ENCODE measurements around the gene LRP5.
"Not testable (repeated sequence)": the region's sequence is repeated elsewhere in the genome, so short reads cannot be mapped to it uniquely, and the experiment has no call there.

LRP5 gene

DNA sequence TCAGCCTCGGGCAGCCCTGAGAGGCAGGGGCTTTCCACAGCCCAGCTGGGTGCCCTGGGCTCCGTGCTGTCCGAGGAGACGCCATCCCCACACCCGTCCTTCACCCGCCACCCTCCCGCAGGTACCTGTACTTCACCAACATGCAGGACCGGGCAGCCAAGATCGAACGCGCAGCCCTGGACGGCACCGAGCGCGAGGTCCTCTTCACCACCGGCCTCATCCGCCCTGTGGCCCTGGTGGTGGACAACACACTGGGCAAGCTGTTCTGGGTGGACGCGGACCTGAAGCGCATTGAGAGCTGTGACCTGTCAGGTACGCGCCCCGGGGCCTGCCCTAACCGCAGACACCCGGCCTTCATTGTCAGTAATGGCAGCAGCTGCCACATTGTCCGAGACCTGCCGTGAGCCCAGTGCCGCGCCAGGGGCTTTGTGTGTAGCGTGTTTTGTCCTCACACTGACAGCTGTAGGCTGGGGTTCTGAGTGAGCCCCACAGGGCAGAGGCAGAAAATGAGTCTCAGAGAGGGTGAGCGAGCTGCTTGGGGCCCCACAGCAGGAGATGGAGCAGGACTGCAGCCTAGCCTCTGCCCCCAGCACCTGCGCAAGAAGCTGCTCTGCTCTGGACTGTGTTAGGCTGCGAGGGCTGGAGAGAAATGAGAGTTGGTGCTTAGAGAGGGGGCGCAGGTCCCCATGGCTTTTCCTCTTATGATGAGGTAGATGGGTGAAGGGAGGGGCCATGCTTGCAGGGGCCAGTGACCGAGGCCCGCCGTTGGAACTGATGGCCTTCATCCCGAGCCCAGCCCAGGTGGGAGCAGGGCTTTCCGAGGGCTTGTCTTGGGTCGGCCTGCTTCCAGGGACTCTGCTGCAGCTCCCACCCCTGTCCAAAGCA is 112.8 kb downstream of the LRP5 start:
- FAIRE-seq: no peak

DNA sequence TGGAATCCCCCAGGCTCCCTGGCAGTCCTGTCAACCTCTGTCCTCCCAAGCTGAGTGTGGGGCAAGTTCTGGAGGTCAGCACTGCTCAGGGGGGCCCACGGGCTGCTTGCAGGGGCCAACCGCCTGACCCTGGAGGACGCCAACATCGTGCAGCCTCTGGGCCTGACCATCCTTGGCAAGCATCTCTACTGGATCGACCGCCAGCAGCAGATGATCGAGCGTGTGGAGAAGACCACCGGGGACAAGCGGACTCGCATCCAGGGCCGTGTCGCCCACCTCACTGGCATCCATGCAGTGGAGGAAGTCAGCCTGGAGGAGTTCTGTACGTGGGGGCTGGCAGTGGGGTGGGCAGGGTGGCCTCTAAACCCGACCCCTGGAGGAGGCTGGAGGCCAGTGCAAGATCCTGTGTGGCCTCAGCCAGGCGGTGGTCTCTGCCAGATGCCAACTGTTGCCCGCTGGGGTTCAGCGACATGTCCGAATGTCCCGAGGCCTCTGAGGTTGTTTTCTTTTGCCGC is 113.5 kb downstream of the LRP5 start:
- FAIRE-seq: no peak

DNA sequence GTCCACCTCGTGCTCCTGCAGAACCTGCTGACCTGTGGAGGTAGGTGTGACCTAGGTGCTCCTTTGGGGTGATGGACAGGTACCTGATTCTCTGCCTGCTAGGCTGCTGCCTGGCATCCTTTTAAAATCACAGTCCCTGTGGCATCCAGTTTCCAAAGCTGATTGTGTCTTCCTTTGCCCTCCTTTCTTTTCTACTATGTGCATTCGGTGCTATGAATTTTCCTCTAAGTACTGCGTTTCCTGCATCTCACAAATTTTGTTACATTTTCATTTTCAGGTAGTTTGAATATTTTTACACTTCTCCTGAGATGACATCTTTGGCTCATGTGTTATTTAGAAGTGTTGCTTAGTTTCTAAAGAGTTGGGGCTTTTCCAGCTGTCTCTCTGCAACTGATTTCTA is 117.3 kb downstream of the LRP5 start:
- FAIRE-seq: no peak

DNA sequence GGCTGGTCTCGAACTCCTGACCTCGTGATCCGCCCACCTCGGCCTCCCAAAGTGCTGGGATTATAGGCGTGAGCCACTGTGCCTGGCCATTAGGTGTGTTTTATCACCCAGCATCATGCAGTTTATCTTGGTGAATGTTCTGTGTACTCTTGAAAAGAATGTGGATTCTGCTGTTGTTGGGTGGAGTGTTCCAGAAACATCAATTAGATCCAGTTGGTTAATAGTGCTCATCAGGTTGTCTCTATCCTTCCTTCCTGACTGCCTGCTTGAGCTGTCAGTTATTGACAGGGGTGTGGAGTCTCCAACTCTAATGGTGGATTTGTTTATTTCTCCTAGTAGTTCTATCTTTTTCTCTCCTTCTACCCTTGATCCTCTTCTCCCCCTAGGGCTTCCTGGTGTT is 118.0 kb downstream of the LRP5 start:
- FAIRE-seq: no peak

DNA sequence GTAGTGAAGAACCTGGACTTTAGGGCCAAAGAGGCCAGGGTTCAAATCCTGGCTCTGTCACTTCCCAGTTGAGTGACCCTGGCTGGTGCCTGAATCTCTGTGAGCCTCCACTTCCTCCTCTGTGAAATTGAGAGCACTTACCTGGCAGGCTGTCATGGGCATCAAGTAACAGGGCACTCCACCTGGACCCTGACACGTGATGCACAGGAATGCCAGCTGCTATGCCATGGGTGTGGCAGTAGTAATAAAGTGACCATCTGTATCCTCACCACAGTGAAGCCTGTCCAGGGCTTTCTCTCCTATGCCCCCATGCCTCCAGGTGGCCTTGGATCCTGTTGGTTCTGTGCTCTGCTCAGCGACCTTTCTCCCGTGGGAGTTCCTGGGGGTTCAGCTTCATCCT is 118.4 kb downstream of the LRP5 start:
- FAIRE-seq: no peak

DNA sequence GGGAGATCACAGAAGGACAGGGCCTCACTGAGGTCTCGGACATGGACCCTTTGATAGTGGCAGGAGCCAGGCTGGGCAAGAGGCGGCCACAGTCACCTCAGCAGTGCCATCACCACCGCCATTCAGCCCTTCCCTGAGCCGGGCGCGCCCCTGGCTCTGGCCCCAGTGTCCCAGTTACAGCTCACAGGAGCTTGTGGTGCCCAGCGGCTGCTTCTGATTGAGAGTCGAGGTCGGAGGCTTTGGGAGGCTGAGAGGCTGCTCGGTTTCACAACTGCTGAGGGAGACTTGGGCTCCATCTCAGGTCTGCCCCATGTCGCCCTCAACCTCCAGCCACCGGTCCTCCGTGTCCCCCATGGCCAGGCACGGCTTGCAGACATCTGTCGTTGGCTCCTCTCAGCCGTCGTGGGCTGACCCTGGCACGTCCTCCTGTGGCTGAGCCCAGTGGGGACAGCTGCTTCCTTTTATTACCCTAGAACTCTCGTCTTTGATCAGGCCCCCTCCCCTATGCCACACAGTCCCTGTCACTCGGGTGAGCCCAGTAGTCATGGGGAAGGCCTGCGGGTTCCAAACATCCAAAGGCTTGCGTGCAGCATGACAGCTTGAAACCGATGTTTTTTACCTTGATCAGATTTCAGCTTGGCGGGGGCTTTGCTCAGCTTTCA is 119.7 kb downstream of the LRP5 start:
- FAIRE-seq: no peak

DNA sequence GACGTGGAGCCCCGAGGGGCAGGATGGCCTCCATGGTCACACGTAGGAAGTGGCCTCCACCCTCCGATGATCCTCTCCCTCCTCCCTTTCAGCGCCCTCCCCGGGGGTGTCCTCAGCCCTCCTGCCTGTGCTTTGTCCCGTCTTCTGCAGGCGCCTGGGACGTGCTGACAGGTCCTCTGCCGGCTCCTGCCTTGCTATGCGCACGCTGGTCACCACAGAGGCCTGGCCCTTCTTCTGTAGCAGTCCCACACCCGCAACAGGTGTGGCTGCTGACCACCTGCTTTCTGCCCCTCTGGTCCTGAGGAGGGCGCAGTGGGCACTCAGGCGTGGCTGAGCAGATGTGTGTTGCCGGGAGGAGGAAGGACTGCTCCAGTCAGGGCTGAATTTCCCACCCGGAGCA is 120.5 kb downstream of the LRP5 start:
- FAIRE-seq: no peak

DNA sequence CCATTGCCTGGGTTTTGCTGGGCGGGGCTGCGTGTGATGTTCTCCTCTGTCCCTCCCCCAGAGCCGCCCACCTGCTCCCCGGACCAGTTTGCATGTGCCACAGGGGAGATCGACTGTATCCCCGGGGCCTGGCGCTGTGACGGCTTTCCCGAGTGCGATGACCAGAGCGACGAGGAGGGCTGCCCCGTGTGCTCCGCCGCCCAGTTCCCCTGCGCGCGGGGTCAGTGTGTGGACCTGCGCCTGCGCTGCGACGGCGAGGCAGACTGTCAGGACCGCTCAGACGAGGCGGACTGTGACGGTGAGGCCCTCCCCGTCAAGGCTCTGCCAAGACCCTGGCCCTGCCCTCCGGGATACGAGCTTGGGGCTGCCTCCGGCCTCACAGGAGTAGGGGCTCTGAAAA is 121.2 kb downstream of the LRP5 start:
- no peak for FAIRE-seq

DNA sequence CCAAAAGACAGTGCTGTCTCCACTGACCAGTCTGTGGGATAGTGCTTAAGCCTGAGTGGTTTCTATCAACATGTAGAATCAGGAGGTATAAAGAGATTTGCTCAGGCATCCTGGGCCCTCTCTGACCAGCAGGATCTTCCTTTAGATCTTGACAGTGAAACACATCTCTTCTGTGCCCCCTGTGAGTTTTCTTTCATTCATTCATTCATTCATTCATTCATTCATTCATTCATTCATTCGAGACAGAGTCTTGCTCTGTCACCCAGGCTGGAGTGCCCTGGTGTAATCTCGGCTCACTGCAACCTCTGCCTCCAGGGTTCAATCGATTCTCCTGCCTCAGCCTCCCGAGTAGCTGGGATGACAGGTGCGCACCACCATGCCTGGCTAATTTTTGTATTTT is 121.8 kb downstream of the LRP5 start:
- FAIRE-seq: not testable (repeated sequence)

DNA sequence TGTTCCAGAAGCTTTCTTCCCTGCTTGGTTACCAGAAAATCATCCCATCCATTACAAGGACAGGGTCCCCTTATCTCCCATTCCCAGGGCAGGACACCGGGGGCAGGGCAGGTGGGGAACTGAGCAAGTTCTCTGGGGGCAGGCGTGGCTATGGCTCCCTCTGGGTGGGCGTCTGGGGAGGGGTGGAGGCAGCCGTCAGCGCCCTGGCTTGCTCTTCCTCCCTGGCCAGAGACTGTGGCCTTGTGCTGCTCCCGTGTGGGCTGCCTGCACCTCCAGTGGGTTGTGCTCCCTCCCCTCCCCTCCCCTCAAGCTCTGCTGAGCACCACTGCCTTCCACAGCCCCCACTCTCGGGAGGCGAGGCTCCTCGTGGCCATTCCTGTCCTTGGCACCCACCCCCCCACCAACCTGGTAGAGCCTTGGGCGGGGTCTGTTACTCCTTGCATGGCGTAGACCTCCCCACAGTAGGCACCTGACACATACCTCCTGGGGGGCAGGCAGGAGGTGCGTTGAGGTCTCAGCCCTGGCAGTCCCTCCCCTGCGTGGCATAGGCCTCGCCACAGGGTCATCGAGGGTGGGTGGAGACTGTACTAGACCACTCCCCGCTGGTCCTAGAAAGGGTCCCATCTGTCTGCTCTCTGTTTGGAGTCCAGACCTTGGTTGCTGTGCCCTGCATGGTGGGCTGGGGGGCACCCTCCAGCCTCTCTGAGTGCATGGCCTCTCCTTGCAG is 123.9 kb downstream of the LRP5 start:
- FAIRE-seq: no peak

DNA sequence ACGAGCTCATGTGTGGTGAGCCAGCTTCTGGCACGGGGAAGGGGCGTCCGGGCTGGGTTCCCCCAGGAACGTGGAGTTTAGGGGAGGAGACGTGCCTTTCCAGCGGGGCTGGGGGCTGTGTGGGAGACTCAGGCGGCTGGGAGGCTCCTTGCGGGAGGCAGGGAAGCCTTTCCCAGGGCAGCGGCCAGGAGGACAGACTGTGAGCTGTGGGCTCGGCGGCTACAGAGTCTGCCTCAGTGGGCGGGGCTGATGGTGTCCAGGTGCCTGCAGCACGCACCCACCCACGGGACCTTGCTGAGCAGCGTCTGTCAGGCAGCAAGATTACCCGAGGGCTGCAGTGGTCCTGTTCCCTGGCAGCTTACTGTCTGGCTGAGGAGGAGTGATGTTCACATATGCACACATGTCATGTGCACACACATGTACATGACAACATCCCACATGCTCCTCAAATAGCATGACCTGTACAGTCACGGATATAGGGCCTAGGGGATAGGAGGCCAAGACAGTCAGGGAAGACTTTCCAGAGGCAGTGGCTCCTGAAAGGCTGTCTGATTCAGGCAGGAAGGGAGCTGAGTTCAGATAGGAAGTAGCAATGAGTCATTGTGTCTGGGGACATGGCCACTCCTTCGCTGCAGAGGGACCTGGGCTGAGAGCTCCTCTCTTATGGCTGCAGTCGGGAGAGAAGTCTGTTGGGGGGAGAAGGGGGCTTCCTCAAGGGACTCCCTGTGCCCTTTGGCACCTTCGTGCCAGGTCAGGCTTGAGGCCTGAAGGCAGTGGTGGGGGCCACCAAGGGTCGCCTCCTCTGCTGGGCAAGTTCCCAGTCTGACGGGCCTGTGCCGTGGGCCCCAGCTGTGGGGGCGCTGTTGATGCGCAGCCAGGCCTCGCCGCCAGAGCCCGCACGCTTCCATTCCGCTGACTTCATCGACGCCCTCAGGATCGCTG is 124.9 kb downstream of the LRP5 start:
- no peak for FAIRE-seq

DNA sequence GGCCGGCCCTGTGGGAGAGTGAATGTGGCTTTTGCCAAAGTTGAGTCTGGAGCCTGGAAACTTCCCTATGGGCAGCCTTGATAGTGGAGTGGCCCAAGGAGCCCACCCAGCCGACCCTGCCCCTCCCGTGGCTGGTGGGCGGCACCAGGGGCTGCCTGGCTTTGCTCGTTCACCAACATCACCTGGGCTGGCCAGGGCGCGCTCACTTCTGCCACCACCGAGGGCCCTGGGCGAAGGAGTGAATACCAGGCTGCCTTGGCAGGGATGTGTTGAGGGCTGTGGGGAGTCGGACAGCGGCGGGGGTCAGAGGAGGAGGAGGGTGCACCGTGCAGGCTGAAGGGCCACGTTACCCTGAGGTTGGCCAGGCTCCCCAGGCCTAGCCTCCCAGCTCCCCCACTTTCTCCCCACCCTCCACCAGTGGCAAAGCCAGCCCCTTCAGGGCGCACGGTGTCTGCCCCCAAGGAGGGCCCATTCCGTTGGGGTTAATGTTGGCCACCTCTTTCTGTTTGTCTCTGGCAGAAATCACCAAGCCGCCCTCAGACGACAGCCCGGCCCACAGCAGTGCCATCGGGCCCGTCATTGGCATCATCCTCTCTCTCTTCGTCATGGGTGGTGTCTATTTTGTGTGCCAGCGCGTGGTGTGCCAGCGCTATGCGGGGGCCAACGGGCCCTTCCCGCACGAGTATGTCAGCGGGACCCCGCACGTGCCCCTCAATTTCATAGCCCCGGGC is 125.7 kb downstream of the LRP5 start:
- FAIRE-seq: no peak

DNA sequence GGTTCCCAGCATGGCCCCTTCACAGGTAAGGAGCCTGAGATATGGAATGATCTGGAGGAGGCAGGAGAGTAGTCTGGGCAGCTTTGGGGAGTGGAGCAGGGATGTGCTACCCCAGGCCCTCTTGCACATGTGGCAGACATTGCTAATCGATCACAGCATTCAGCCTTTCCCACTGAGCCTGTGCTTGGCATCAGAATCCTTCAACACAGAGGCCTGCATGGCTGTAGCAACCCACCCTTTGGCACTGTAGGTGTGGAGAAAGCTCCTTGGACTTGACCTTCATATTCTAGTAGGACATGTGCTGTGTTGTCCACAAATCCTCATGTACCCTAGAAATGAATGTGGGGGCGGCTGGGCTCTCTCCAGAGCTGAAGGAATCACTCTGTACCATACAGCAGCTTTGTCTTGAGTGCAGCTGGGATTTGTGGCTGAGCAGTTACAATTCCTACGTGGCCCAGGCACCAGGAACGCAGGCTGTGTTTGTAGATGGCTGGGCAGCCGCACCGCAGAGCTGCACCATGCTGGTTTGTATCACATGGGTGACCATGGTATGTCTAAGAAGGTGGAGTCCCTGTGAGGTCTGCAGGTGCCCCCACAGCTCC is 126.4 kb downstream of the LRP5 start:
- FAIRE-seq: no peak

DNA sequence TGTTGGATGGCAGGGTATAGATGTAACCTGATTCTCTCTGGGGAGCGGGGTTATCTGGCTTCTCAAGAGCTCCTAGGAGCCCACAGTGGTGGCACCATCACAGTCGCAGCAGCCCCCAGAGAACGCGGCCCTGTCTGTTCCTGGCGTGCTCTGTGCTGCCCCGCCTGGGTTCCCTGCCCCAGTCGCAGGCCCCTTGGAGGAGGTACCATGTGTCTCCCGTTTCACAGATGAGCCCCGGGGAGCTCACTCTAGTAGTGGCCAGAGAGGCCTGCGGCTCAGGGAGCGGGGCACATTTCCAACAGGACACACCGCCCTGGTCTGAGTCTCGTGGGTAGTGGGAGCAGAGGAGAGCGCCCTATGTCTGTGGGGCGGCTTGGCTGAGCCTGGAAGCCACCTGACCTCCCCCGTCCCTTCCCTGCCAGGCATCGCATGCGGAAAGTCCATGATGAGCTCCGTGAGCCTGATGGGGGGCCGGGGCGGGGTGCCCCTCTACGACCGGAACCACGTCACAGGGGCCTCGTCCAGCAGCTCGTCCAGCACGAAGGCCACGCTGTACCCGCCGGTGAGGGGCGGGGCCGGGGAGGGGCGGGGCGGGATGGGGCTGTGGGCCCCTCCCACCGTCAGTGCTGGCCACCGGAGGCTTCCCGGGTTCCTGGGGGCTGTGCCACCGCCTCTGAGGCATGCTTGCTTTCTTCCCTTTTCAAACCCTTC is 127.1 kb downstream of the LRP5 start:
- FAIRE-seq: no peak

DNA sequence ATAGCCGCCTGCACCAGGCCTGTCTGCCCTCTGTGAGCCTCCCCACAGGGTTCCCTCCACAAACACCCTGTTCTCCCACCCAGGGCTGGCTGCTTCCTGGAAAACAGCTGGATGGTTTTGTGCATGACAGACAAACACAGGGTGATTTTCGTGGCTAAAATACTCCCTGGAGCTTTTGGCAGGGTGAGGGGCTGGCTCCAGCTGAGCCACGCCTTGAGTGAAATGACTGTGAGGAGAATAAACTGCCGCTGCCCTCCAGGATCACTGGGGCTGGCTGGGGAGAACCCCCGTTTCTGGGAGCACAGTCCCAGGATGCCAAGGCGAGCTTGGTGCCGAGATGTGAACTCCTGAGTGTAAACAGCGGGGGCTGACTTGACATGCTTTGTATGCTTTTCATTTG is 127.8 kb downstream of the LRP5 start:
- no peak for FAIRE-seq

DNA sequence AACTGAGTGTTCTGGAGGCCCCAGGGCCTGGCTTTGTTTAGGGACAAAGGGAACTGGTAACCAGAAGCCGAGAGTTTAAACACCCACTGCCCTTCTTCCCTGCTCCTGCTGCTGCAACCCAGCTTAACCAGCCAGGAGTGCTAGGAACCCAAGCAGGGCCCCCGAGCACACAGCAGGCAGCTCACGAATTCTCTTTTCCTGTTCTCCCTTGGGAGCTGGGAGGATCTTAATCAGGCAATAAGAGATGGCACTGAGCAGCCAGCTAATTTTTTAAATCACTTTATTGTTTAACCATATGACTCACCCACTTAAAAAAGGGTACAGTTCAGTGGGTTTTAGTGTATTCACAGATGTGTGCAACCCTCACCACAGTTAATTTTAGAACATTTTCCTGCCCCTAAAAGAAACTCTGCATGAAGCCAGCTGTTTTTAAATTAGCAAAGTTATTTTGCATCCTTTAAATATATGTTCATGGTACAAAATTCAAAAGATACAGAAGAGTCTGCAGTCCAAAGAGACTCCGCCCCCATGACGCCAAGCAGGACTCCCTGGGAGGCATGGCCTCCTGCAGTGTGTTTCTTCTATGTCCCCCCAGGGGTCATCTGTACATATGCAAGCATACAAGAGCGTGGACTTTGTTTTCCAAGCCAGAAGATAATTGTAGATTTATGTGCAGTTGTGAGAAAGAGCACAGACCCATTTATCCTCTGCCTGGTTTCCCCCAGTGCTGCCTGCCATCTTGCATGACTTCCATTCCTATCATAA is 129.3 kb downstream of the LRP5 start:
- FAIRE-seq: no peak

DNA sequence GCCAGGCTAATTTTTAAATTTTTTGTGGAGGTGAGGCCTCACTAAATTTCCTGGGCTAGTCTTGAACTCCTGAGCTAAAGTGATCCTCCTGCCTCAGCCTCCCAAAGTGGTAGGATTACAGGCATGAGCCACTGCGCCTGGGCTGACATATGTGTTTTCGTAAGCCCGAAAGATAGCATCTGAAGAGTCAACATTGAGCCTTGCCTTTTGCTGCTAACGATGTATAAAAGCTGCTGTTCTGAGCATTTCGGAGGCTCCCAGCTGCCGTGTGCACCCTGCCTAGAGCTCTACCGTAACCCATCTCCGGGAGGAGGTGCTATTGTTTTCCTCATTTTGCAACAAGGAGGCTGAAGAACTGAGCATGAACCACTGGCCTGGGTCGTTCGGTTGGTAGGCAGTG is 130.0 kb downstream of the LRP5 start:
- FAIRE-seq: no peak

DNA sequence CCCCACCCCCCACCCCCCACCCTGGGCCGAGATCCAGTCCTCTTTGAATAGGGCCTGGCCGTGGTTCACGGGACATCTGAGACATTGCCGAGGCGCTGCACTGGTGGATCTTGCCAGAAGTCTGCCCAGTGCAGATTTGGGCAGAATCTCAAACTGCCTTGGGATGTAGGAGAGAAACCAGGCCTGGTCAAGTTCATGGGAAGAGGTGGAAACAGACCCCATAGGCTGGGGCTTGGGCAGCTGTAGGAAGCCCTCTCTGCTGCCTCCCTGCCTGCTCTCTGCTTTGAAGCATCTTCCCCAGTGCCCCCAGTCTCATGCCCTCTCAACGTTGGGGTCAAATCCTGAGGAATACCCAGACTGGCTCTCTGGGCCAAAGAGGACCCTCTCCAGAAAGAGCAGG is 132.2 kb downstream of the LRP5 start:
- FAIRE-seq: no peak

DNA sequence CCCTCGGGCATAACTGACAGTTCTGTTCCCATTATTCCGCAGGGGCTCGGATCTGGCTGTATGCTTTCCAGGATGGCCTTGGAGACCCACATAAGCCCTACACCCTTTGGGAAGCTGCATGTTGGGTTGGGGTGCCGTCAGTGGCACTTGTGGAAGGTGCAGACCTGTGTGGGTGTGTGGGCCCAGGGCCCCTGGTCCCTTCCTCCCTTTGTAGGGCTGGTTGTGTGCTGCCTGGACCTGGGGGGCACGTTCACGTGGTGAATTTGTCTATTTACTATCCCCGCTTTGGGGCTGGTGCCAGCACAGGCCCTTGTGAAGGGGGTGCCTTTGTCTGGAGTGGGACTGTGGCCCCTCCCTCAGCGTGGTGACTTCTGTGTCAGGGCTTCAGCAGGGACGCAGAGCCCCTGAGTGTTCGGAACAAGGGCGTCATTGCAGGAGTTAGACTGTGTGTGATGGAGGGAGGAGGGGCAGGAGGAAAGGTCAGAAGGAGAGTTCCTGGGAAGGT is 133.2 kb downstream of the LRP5 start:
- FAIRE-seq: no peak
